Loucy (cell line): Measurements from ENCODE around the gene MSH2.

Source experiments
- H2AFZ ChIP-seq: fragments of 200-600 bp; sonication (generic); 2 replicates; pipeline ENCODE4 v1.6.0; 2016; ENCODE audit warnings: antibody characterized with exemption, mild to moderate bottlenecking, low read length, moderate library complexity
- H3F3A ChIP-seq: fragments of 200-600 bp; 2 replicates; pipeline ENCODE4 v1.6.0; 2016; ENCODE audit warnings: antibody characterized with exemption, low read depth, mild to moderate bottlenecking
- H3K27me3 ChIP-seq: fragments of 200-600 bp; sonication (generic); 2 replicates; pipeline ENCODE4 v1.6.1; 2014; ENCODE audit warnings: low read length, mild to moderate bottlenecking; ENCODE audit not compliant: insufficient read depth, poor library complexity, severe bottlenecking
- H3K36me3 ChIP-seq: fragments of 200-600 bp; sonication (generic); 2 replicates; pipeline ENCODE4 v1.6.1; 2016; ENCODE audit warnings: low read length; ENCODE audit not compliant: insufficient read depth
- H3K4me1 ChIP-seq: fragments of 200-600 bp; sonication (generic); 2 replicates; pipeline ENCODE4 v1.5.1; 2014; ENCODE audit warnings: low read length, mild to moderate bottlenecking; ENCODE audit not compliant: insufficient read depth, poor library complexity, severe bottlenecking
- H3K4me2 ChIP-seq: fragments of 200-600 bp; sonication (generic); 2 replicates; pipeline ENCODE4 v1.6.0; 2014; ENCODE audit warnings: antibody characterized with exemption, low read length, low read depth, mild to moderate bottlenecking; ENCODE audit not compliant: poor library complexity, severe bottlenecking
- H3K4me3 ChIP-seq: fragments of 200-600 bp; sonication (generic); 2 replicates; pipeline ENCODE4 v1.5.1; 2014; ENCODE audit warnings: low read length, mild to moderate bottlenecking, mixed read lengths; ENCODE audit not compliant: poor library complexity, severe bottlenecking
- H3K79me2 ChIP-seq: fragments of 200-600 bp; sonication (generic); 2 replicates; pipeline ENCODE4 v1.6.1; 2014; ENCODE audit warnings: low read length; ENCODE audit not compliant: insufficient read depth
- H3K9ac ChIP-seq: fragments of 200-600 bp; sonication (generic); 2 replicates; pipeline ENCODE4 v1.6.0; 2014; ENCODE audit warnings: mild to moderate bottlenecking, low read depth, low read length, moderate library complexity; ENCODE audit not compliant: poor library complexity, severe bottlenecking
- H3K9me2 ChIP-seq: fragments of 200-600 bp; sonication (generic); replicated peaks from 2 replicates; pipeline ENCODE4 v1.6.1; 2016; ENCODE audit warnings: low read depth, low read length, mixed read lengths
- H3K9me3 ChIP-seq: fragments of 200-600 bp; sonication (generic); 2 replicates; pipeline ENCODE4 v1.6.1; 2014; ENCODE audit warnings: mild to moderate bottlenecking, antibody characterized with exemption, low read length, low read depth; ENCODE audit not compliant: insufficient read depth
- H4K20me1 ChIP-seq: fragments of 200-600 bp; sonication (generic); 2 replicates; pipeline ENCODE4 v1.6.0; 2014; ENCODE audit warnings: antibody characterized with exemption, low read length, mild to moderate bottlenecking; ENCODE audit not compliant: insufficient read depth, poor library complexity, severe bottlenecking
- CTCF ChIP-seq: fragments of 200-600 bp; sonication (generic); conservative IDR thresholded peaks from 2 replicates; pipeline ENCODE4 v1.5.1; 2014; ENCODE audit warnings: mild to moderate bottlenecking, antibody characterized with exemption, low read length
- EZH2phosphoT487 ChIP-seq: fragments of 200-600 bp; IDR thresholded peaks from 2 replicates; pipeline ENCODE4 v1.6.1; 2018; ENCODE audit warnings: antibody characterized with exemption, mild to moderate bottlenecking, moderate library complexity, borderline replicate concordance

MSH2 gene

GRCh38 chr2:47490406-47490805 lies 87.5 kb downstream of the MSH2 start:
- H3F3A ChIP-seq, result no peaks in the 10 kb centered on the region
- no peaks in the 10 kb centered on the region for H3K9me3 ChIP-seq
- H3K4me3 ChIP-seq, result no peak overlapping the region
- peaks cover 4% of the 10 kb centered on the region; the same call in 1 of the 2 replicates for H3K36me3 ChIP-seq
- H3K79me2 ChIP-seq, result no peaks in the 10 kb centered on the region
- no peak overlapping the region for H3K4me2 ChIP-seq
- peaks cover 17% of the 10 kb centered on the region for H3K4me1 ChIP-seq
- H2AFZ ChIP-seq, result no peak overlapping the region
- H3K9ac ChIP-seq, result no peak overlapping the region
- H4K20me1 ChIP-seq, result no peaks in the 10 kb centered on the region
- H3K9me2 ChIP-seq, result no peaks in the 10 kb centered on the region
- no peaks in the 10 kb centered on the region for H3K27me3 ChIP-seq
- no peak for TF ChIP-seq EZH2phosphoT487
- TF ChIP-seq CTCF, result no peak

- H3K9me3 ChIP-seq, result no peaks in the 10 kb centered on the region
- no peak overlapping the region for H3K4me2 ChIP-seq
- H3K36me3 ChIP-seq, result no peaks in the 10 kb centered on the region
- H3K4me3 ChIP-seq, result no peak overlapping the region
- TF ChIP-seq EZH2phosphoT487 (no peak), CTCF (no peak)
- no peak overlapping the region for H3K9ac ChIP-seq
- H4K20me1 ChIP-seq, result no peaks in the 10 kb centered on the region
- H3F3A ChIP-seq, result no peaks in the 10 kb centered on the region
- no peaks in the 10 kb centered on the region for H3K9me2 ChIP-seq
- no peak overlapping the region for H2AFZ ChIP-seq
- no peaks in the 10 kb centered on the region for H3K27me3 ChIP-seq
- no peaks in the 10 kb centered on the region for H3K4me1 ChIP-seq
- no peaks in the 10 kb centered on the region for H3K79me2 ChIP-seq
Measured at GRCh38 chr2:47493317-47494035, 90.5 kb downstream of the MSH2 start.

- H3K4me3 ChIP-seq, result no peak overlapping the region
- TF ChIP-seq EZH2phosphoT487, result no peak
- no peaks in the 10 kb centered on the region for H3K79me2 ChIP-seq
- H3K4me2 ChIP-seq, result no peak overlapping the region
- no peaks in the 10 kb centered on the region for H3F3A ChIP-seq
- H3K36me3 ChIP-seq, result no peaks in the 10 kb centered on the region
- peaks cover 6% of the 10 kb centered on the region; the same call in 1 of the 2 replicates for H3K9me3 ChIP-seq
- H3K4me1 ChIP-seq, result no peaks in the 10 kb centered on the region
- no peak overlapping the region for H3K9ac ChIP-seq
- H3K27me3 ChIP-seq, result no peaks in the 10 kb centered on the region
- no peaks in the 10 kb centered on the region for H4K20me1 ChIP-seq
- no peak overlapping the region for H2AFZ ChIP-seq
- no peaks in the 10 kb centered on the region for H3K9me2 ChIP-seq
Measured at GRCh38 chr2:47494267-47495130, 91.5 kb downstream of the MSH2 start.
